ENCODE data around the gene HSPA4.

Gene HSPA4

GRCh38 chr5:133106761-133107572 is 55.2 kb downstream of the HSPA4 start:
- DNase-seq: no peak

GRCh38 chr5:133108481-133108921 is 56.7 kb downstream of the HSPA4 start:
- DNase-seq: no peak

GRCh38 chr5:133109655-133110483 is 58.1 kb downstream of the HSPA4 start:
- DNase-seq: no peak

- DNase-seq: no peak
Observed at GRCh38 chr5:133110709-133111108, 58.9 kb downstream of the HSPA4 start.

DNA sequence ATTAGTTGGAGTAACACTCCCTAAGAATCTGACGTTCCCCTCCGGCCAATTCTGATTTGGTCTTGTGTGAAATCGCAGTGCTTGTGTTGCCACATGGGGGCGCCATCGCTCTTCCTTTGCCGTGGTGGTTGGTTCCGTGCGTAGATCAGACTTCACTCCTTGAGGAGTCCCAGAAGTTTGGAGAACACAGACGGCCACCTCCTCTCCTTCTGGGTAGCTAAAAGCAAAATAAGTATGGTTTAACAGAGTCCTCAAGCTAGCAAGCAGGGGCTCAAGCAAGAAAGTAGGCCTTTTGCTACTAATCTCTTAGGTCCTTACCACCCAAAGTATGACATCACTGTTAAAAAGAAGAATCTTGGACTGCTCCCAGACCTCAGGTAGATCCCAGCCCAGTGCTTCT is 59.5 kb downstream of the HSPA4 start:
- peak; percentile 19 for DNase-seq

DNA sequence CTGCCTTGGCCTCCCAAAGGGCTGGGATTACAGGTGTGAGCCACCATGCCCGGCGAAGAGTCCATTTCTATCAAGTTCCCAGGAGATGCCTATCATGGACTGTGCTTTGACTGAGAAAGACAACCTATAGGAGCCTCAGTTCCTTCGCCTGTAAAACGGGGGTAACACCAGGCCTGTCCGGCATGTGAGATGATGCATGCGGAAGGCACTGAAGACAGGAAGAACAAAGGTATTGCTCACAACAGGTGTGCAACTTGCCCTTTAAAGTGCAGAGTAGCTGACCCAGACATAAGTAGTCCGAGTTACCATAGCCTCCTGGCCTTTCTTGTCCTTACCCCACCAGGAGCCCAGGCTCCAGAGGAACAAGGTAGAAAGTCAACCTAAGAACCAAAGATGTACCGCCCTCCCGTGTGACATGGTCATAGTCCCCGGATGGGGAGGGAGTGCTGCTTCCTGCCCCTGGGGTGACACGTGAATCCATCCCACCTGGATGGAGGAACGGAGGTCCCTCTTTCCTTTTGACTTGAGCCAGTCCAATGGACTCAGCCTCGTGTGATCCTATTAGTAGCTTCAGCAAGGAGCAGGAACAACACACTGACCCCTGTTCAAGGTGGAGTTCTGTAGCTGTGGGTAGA is 60.3 kb downstream of the HSPA4 start:
- DNase-seq: no peak

GRCh38 chr5:133113331-133114061 is 61.7 kb downstream of the HSPA4 start:
- no peak for DNase-seq

- DNase-seq: no peak
Observed at GRCh38 chr5:133114166-133114932, 62.5 kb downstream of the HSPA4 start.

DNA sequence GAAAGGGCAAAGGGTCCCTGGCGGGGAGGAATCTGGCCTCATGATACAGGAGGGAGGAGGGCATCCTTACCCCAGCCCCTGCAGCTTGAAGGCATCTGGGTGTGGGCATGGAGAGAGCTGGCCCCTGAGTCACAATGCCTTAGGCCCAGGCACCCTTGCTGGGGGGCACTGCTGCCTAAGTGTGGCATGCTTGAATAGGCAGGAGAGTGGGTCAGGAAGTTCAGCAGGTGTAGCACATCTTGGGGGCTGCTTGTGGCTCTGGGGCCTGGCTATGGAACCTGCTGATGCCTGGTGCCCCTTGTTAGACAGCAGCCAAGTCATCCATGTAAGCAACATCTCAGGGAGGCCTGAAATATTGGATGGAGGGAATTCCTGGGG is 63.1 kb downstream of the HSPA4 start:
- DNase-seq: no peak

DNA sequence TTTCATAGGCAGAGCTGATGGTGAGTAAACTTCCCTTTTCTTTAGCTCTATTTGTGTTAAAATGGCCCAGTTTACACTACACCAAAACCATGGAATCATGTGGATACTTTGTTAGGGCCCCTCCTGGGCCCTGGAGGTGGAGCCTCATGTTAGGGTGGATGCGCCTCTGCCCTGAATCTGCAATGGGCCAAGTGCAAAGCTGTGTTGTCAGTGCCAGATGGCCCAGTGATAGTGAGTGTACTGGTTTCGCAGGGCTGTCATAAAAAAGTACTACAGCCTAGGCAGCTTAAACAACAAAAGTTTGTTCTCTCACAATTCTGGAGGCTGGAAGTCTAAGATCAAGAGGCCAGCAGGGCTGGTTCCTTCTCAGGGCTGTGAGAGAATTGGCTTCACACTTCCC is 64.8 kb downstream of the HSPA4 start:
- DNase-seq: no peak

GRCh38 chr5:133117166-133117911 is 65.5 kb downstream of the HSPA4 start:
- DNase-seq: no peak

GRCh38 chr5:133117912-133118445 is 66.2 kb downstream of the HSPA4 start:
- no peak for DNase-seq

DNA sequence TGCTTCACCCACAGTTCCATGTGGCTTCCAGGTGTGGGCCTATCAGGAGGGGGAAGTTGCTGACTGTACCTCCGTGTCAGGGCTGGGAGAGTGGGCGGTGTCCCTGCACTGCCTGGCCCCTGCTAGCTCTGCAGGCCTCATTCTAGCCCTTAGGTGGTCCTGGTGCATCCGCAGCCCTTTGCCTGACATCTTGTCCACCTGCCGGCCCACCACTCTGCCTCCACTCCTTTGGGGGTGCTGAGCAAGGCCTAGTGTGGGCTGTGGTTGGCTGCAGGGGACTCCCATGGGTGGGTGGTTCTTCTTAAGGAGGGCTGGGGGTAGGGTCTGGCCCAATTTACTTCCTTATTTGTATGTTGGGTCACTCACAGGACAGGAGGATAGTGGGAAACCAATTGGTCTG is 66.9 kb downstream of the HSPA4 start:
- no peak for DNase-seq

GRCh38 chr5:133119233-133119711 is 67.5 kb downstream of the HSPA4 start:
- no peak for DNase-seq

DNA sequence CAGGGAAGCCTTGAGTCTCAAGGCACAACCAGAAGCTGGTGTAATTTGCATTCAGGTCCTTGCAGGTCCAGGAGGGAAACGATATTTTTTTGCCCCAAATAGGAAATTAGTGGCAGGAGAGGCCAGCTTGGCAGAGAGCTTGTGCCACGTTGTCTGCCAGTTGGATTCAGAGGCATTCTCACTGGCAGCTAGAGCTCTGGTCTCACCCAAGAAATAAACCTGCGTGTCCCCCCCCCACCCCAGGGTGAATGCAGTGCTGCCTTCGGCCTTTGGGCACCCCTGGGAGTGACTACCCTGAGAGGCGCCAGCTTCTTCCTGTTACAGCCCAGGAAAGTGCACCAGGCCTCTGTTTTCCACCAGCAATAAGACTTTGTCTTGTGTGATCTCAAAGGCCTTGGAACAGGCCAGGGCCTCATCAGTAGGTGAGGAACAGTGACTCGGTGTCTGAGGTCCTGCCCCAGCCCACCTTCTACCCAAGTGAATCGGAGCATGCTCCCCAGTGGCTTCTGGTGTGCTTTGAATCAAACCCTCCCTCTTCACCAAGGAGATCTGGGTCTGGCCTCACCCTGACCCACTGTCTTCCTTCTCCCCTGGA is 68.4 kb downstream of the HSPA4 start:
- DNase-seq: no peak

- DNase-seq: no peak
Observed at GRCh38 chr5:133121080-133121479, 69.3 kb downstream of the HSPA4 start.

- DNase-seq: no peak
Observed at GRCh38 chr5:133121611-133122150, 69.9 kb downstream of the HSPA4 start.

DNA sequence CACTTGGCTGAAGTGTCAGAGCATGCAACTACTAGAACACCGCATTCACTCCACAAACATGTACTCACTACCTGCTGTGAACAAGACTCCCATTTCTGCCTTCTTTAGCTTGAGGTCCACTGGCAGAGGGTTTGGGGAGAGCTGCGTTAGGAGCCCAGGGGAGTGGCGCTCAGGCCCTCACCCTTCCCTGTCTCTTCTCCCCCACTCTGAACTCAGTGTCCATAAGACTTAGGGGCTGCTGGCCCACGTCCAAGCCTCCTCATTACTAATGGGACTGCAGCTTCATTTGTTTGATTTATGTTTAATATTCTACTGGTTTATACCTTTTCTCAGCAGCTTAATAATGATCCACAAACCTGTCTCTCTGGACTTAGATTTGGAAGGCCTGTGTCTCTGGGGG is 70.9 kb downstream of the HSPA4 start:
- no peak for DNase-seq

DNA sequence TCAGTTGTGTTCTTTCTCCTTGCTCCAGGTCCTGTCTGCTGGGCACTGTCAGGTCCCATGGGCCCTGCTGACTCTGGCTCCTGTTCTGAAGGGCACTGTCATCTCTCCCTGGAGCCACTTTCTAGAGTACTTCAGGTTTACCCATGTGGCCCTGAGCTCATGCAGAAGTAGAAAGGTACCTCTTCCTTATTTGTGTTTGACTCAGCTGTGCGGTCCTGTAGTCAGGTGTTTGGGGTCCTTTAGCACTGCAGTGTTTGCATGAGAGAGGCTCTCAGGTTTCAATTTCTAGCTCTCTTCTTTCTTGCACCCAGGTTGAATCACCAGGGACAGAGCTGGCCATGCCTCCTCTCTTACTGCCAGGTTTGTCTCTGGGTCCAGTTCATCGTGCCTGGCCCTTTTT is 71.5 kb downstream of the HSPA4 start:
- no peak for DNase-seq

DNA sequence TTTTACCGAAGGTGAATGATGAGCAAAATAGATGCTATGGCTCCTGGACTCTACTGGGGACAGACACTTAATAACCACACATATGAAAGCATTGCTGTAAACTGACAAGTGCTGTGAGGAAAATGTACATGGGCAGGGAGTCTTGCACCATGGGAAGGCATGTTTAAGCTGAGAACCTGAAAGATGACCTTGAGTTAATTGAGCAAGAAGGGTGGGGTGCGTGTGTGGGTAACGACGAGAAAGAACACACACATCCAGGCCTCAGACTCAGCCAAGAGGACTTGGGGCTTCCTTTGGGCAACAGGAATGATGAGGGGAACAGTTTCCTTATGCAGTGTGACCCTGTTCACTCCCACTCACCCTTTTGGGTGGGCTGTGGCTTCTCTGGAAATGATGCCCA is 73.1 kb downstream of the HSPA4 start:
- DNase-seq: no peak
